HepG2 (cell line): ENCODE results near the gene GOT1. TPM values are rescaled to one million over a fixed set of nuclear protein-coding genes. Genes with fewer than 3 reads are reported as not detected.
A peak's percentile ranks its signal among the peaks of the same experiment; 100 is the strongest.

ENCODE experiments used
- ATAC-seq: fragments of 200-7000 bp; cut with Tn5 transposase; 3 replicates; pipeline ENCODE4 v1.9.1; 2020; ENCODE audit warnings: mild to moderate bottlenecking, moderate library complexity
- BruUV-seq: library from RNA; stranded (reverse); fragments of 400-500 nt; replicated peaks from 2 replicates; lab custom pipeline; 2021; lab: Mats Ljungman, UMichigan
- CTCF ChIA-PET: fragments of 300-600 bp; formaldehyde crosslinking; extraction: SDS; loops from one replicate; lab custom pipeline; 2021; ENCODE audit warnings: low total read pairs, inconsistent platforms, low intra/inter-chr PET ratio; lab: Yijun Ruan, JAX
- POLR2A ChIA-PET: fragments of 350-600 bp; sonication (Branson Sonifier 250); formaldehyde crosslinking; loops from one replicate; lab custom pipeline; 2020; ENCODE audit warnings: antibody characterized with exemption, inconsistent platforms; lab: Yijun Ruan, JAX
- DNase-seq: peaks from one replicate; pipeline ENCODE4 v3.0.0-alpha.2; 2015; ENCODE audit warnings: low spot score
- FAIRE-seq: peaks from 3 replicates; lab custom pipeline; 2011; peaks lifted over from hg19 to GRCh38; lab: Jason Lieb, UNC
- H2AFZ ChIP-seq: one replicate; pipeline ENCODE4 v1.6.1; 2011; ENCODE audit warnings: low read length, inconsistent platforms
- H3K27ac ChIP-seq: fragments of 300-600 bp; 3 replicates; pipeline ENCODE4 v1.8.0; 2011; ENCODE audit warnings: mixed run types, mild to moderate bottlenecking, mixed read lengths, low read length, inconsistent platforms; ENCODE audit not compliant: insufficient read depth; ENCODE audit errors: extremely low read length
- H3K27me3 ChIP-seq, 2 experiments: fragments of 200-600 bp in 1 of 2; 2 replicates in 1 of 2; 3 replicates in 1 of 2; pipeline versions ENCODE4 v1.6.0 to v1.8.0; 2011; ENCODE audit warnings: low read length in 2 of 2, mild to moderate bottlenecking in 2 of 2, moderate library complexity in 2 of 2, inconsistent platforms in 1 of 2; ENCODE audit not compliant: insufficient read depth in 2 of 2, control insufficient read depth in 1 of 2
- H3K36me3 ChIP-seq, 2 experiments: fragments of 200-600 bp in 1 of 2; replicated peaks in 1 of 2; 2 replicates in 1 of 2; 3 replicates in 1 of 2; pipeline versions ENCODE4 v1.5.1 to v1.8.0; 2011; ENCODE audit warnings: low read length in 2 of 2, inconsistent platforms in 1 of 2; ENCODE audit not compliant: insufficient read depth in 2 of 2, control insufficient read depth in 1 of 2
- H3K4me1 ChIP-seq: 2 replicates; pipeline ENCODE4 v1.5.1; 2012; ENCODE audit warnings: low read length, inconsistent platforms; ENCODE audit not compliant: insufficient read depth
- H3K4me2 ChIP-seq: 2 replicates; pipeline ENCODE4 v1.6.0; 2011; ENCODE audit warnings: low read depth, low read length, inconsistent platforms
- H3K4me3 ChIP-seq, 3 experiments: fragments of 200-600 bp in 1 of 3; sonication (generic), shearing (Covaris generic) in 1 of 3; replicated peaks in 1 of 3; 2 replicates each; pipeline ENCODE4 v1.5.1; 2011 to 2016; ENCODE audit warnings: low read length in 3 of 3, inconsistent platforms in 2 of 3, low read depth in 2 of 3, mild to moderate bottlenecking in 2 of 3, control low read depth in 1 of 3, mixed read lengths in 1 of 3; ENCODE audit not compliant: insufficient read depth in 1 of 3
- H3K79me2 ChIP-seq: one replicate; pipeline ENCODE4 v1.6.1; 2011; ENCODE audit warnings: low read length, inconsistent platforms; ENCODE audit not compliant: insufficient read depth
- H3K9ac ChIP-seq: 2 replicates; pipeline ENCODE4 v1.6.0; 2011; ENCODE audit warnings: mild to moderate bottlenecking, low read depth, low read length, inconsistent platforms; ENCODE audit not compliant: insufficient read depth
- H3K9me3 ChIP-seq: 2 replicates; pipeline ENCODE4 v1.5.1; 2012; ENCODE audit warnings: mild to moderate bottlenecking, low read length
- H4K20me1 ChIP-seq: 2 replicates; pipeline ENCODE4 v1.6.0; 2011; ENCODE audit warnings: inconsistent platforms, mild to moderate bottlenecking, low read length, moderate library complexity; ENCODE audit not compliant: insufficient read depth
- ARID5B ChIP-seq: IDR thresholded peaks from 2 replicates; pipeline ENCODE4 v1.4.0; 2020; ENCODE audit warnings: mild to moderate bottlenecking, missing genetic modification reagents
- E2F1 ChIP-seq: sonication (generic); formaldehyde crosslinking; IDR thresholded peaks from 2 replicates; pipeline ENCODE4 v1.5.0; 2020; ENCODE audit warnings: missing genetic modification reagents
- ERF ChIP-seq: IDR thresholded peaks from 2 replicates; pipeline ENCODE4 v1.6.1; 2018; ENCODE audit warnings: missing biosample characterization, missing genetic modification reagents
- PRDM4 ChIP-seq: sonication (generic); formaldehyde crosslinking; IDR thresholded peaks from 2 replicates; pipeline ENCODE4 v1.9.0; 2021; ENCODE audit warnings: missing genetic modification reagents, borderline replicate concordance
- TBX2 ChIP-seq: sonication (generic); formaldehyde crosslinking; IDR thresholded peaks from 2 replicates; pipeline ENCODE4 v1.5.0; 2020; ENCODE audit warnings: missing genetic modification reagents, mild to moderate bottlenecking, borderline replicate concordance
- TEF ChIP-seq: sonication (generic); formaldehyde crosslinking; IDR thresholded peaks from 2 replicates; pipeline ENCODE4 v1.5.0; 2020; ENCODE audit warnings: missing genetic modification reagents
- TFAP4 ChIP-seq: sonication (generic); IDR thresholded peaks from 2 replicates; pipeline ENCODE4 v1.6.1; 2016; ENCODE audit warnings: low read depth, borderline replicate concordance
- WIZ ChIP-seq: sonication (generic); formaldehyde crosslinking; IDR thresholded peaks from 2 replicates; pipeline ENCODE4 v1.5.1; 2020; ENCODE audit warnings: mild to moderate bottlenecking, missing genetic modification reagents
- ZNF576 ChIP-seq: sonication (generic); formaldehyde crosslinking; IDR thresholded peaks from 2 replicates; pipeline ENCODE4 v1.4.0; 2020; ENCODE audit warnings: mild to moderate bottlenecking, missing genetic modification reagents
- ZNF615 ChIP-seq: sonication (generic); formaldehyde crosslinking; IDR thresholded peaks from 2 replicates; pipeline ENCODE4 v1.5.0; 2020; ENCODE audit warnings: mild to moderate bottlenecking, missing genetic modification reagents, borderline replicate concordance
- ZNF773 ChIP-seq: sonication (generic); formaldehyde crosslinking; IDR thresholded peaks from 2 replicates; pipeline ENCODE4 v1.4.0; 2020; ENCODE audit warnings: missing genetic modification reagents, borderline replicate concordance
- ZNF776 ChIP-seq: sonication (generic); formaldehyde crosslinking; IDR thresholded peaks from 2 replicates; pipeline ENCODE4 v1.4.0; 2020; ENCODE audit warnings: mild to moderate bottlenecking, missing genetic modification reagents
- WGBS: methylation state at CpG from one replicate; pipeline ENCODE4 v1.1.6; 2017; ENCODE audit warnings: low lambda C conversion rate; 5-methylcytosine and 5-hydroxymethylcytosine counted together
- in situ Hi-C: cut with HindIII; loops from 2 replicates; pipeline ENCODE4 v1.10.0; 2017; ENCODE audit warnings: low pct_unique_long_range_greater_than_20kb; ENCODE audit not compliant: extremely low pct_ligation_motif_present
- intact Hi-C: fragments of 100-400 bp; cut with micrococcal nuclease; formaldehyde crosslinking; loops from one replicate; pipeline ENCODE4 v1.10.0; 2022; ENCODE audit not compliant: unreplicated experiment
- polyA plus RNA-seq, 8 experiments: library from polyadenylated mRNA; depleted of rRNA in 3 of 8; stranded (reverse) in 7 of 8; unstranded in 1 of 8; fragments of >200 nt; fragmentation: Illumina TruSeq in 4 of 8; extraction: Trizol in 4 of 8; gene quantifications; 2 replicates each; pipeline versions ENCODE4 v1.2.1 to v1.2.3, GENCODE V29; 2011 to 2016; ENCODE audit warnings: low read depth in 4 of 8, missing spikeins in 1 of 8, mixed read lengths in 1 of 8; ENCODE audit not compliant: insufficient read depth in 1 of 8
- total RNA-seq, 5 experiments: library from RNA; depleted of rRNA; stranded (reverse); fragments of >200 nt; fragmentation: Illumina TruSeq; extraction: Trizol; gene quantifications; 2 replicates each; pipeline ENCODE4 v1.2.3, GENCODE V29; 2016; ENCODE audit warnings: low read depth in 1 of 5

The GOT1 gene
- total and polyA plus RNA-seq, 2 of the 13 experiments (the other 11 are each of a cell fraction or from before 2014, with no cell fraction given) = 81.2 to 102 TPM

GRCh38 chr10:99450624-99451498 is 20.4 kb upstream of the GOT1 start:
- ATAC-seq = peak; percentile 98
- POLR2A ChIA-PET = interaction anchor here (1.3 to 1.6 kb wide), 4 partner anchors 20 to 31 kb away, joined by 3 to 5 read pairs (median 4); partner anchors contain the start of gene GOT1
- intact Hi-C loops = no loop called here
- TF ChIP-seq E2F1 = no peak
- TF ChIP-seq ERF = 0 out of 2 replicates have a peak, but pooled peaks have one; percentile 36
- TF ChIP-seq ARID5B (CRISPR knock-in tag) = peak; percentile 64
- no peak for TF ChIP-seq ZNF773 (CRISPR knock-in tag)
- TF ChIP-seq PRDM4 (CRISPR knock-in tag) = no peak
- TF ChIP-seq WIZ (CRISPR knock-in tag) = no peak
- TF ChIP-seq TBX2 (CRISPR knock-in tag) = peak; percentile 48; the same call in 1 of the 2 replicates
- no peak for TF ChIP-seq ZNF776 (CRISPR knock-in tag)
- TF ChIP-seq TFAP4 = peak; percentile 28; the same call in 1 of the 2 replicates
- TF ChIP-seq ZNF576 (CRISPR knock-in tag) = no peak
- TF ChIP-seq TEF (CRISPR knock-in tag) = no peak
- TF ChIP-seq ZNF615 (CRISPR knock-in tag) = no peak

More at GRCh38 chr10:99450624-99451498, 20.4 kb upstream of the GOT1 start:
- Histone ChIP-seq H3K9ac (no peak overlapping the region), H3K27ac (peak overlapping the region; percentile 9), H3K79me2 (no peaks in the 10 kb centered on the region), H3K4me2 (peak overlapping the region; percentile 59), H3K4me1 (peaks cover 33% of the 10 kb centered on the region), H3K36me3 (no peaks in the 10 kb centered on the region), H4K20me1 (no peaks in the 10 kb centered on the region), H3K27me3 (peaks cover 1 to 30% of the 10 kb centered on the region in 2 experiments; a peak in 4 of 5 replicates), H2AFZ (no peak overlapping the region), H3K4me3 (peak overlapping the region in 1 of 3 experiments; percentile 39; a peak in 1 of 6 replicates), H3K9me3 (no peaks in the 10 kb centered on the region)
- in situ Hi-C loops = no loop called here
- FAIRE-seq (peak; percentile 73), DNase-seq (peak; percentile 74)
- 0% methylated on average over 6 of the region's 6 CpGs for WGBS
- no TSS peak for BruUV-seq
- CTCF ChIA-PET = no interaction called here
